RKO (cell line): Measurements from ENCODE around the gene SPG7.
"Not testable (repeated sequence)": the region's sequence is repeated elsewhere in the genome, so short reads cannot be mapped to it uniquely, and the experiment has no call there.

Experiments used
- DNase-seq: peaks from one replicate; pipeline ENCODE4 v3.0.0-alpha.2; 2016; ENCODE audit warnings: low spot score

SPG7 gene

DNA sequence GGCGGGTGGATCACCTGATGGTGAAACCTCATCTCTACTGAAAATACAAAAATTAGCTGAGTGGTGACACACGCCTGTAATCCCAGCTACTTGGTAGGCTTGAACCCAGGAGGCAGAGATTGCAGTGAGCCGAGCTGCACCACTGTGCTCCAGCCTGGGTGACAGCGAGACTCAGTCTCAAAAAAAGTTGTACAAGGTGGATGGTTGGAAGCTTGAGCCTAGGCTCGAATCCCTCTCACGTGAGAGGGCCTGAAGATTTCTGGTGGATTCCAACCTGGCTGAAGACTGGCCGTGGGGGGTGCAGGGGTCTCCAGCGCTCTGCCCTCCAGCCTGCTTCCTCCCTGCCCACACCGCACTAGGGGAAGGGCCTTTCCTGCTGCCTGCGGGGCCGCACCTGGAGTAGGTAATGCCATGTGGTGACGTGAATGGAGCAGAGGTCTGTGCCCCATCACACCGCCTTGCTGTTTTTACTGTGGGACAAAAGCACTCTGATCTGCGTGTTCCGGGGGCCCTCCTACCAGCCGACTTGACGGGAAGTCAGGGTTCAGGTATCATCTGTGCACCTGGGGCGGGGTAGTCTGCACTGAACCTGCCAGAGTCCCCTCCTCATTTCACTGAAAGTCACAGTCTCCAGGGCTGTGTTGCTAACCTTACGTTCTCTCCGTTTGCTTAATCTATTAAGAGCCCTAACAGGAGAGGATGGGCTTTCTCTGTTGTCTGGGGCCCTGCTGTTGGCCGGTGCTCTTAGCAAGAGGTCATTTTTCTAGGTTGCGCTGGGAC, 56.5 kb downstream of the SPG7 start:
- DNase-seq = peak; percentile 62

DNA sequence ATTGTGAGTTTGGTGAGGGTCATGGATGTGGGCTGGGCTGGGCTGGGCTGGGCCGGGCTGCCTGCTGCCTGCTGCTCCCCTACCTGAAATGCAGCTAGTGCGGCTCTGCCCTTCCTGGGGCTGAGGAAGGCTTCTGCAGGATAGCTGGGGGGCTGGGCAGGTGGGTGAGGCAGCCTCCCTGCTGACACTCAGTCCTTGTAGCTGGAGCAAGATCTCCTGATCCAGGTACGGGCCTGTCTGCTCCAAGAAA, 57.0 kb downstream of the SPG7 start:
- DNase-seq = no peak

DNA sequence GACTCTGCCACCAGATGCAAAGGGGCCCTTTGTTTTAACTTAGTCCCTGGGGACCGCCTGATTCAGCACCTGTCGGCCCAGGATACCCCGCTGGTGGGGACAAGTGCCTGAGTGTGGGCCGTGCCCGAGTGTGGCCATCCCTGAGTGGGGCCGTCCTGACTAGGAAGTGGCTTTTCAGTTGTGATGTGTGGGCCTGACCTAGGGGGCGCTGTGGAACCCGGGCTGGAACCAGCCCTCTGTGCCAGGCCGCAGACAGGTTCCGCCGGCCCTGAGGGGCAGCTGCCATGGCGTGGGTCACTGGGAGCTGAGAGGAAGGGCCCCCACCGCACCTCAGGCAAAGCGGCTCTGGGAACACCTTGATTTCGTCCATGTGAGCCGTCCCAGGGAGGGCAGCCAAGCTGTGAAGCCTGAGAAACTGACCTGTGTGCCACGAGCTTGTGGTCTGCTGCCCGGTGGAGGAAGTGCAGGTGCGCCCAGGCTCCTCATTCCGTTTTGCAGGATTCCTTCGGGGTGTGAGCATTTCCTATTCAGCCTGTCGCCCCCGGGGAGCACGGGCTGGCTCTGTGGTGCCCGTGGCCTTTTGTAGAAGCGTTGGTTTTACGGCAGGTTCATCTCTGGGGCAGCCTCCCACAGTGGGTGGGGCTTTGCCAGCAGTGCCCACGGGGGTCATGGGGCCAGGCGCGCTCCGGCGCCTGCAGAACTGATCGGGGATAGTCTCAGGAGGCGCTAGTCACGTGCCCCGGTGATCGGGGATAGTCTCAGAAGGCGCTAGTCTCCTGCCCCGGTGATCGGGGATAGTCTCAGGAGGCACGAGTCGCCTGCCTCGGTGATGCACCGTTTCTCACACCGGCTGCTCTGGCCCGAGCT, 57.5 kb downstream of the SPG7 start:
- peak; percentile 51 for DNase-seq

DNA sequence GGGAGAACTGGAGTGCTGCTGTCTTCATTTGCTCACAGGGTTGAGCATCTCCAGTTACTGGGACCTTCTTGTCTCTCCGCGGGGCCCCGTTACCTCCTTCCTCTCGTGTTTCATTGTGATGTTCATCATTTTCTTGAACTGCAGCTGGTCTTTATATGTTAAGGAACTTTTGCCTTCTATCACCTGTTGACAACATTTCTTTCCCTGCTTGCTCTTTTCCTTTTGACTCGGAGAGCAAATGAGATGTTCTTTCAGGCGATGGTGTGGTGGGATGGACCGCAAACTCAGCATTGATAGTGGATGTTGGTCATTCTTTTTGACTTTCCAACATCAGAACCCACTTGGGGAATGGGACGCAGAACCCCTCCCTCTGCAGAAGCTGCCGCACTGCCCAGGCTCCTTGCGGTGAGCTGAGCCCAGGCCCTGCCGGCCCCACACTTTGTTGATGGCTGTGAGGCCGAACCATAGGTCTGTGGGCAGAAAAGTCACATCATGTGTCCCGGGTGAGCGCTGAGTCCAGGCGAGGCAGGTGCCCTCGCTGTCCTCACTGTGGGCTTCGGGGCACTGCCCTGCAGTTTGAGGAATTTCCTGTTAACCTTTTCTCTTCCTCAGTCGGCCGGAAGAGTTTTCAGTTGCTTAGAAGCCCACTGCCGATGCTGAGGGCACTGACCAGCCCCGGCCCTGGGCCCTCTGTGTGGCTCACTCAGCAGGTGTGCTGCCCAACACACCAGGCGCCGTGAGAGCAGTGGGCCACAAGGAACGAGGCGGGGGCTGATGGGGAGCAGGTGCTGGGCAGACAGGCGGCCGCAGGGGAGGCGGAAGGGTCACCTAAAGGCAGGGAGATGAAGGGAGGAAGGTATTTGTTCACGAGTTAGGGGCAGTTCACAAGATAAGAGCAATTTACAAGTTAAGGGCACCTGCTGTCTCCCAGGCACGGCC, 59.7 kb downstream of the SPG7 start:
- DNase-seq = no peak

DNA sequence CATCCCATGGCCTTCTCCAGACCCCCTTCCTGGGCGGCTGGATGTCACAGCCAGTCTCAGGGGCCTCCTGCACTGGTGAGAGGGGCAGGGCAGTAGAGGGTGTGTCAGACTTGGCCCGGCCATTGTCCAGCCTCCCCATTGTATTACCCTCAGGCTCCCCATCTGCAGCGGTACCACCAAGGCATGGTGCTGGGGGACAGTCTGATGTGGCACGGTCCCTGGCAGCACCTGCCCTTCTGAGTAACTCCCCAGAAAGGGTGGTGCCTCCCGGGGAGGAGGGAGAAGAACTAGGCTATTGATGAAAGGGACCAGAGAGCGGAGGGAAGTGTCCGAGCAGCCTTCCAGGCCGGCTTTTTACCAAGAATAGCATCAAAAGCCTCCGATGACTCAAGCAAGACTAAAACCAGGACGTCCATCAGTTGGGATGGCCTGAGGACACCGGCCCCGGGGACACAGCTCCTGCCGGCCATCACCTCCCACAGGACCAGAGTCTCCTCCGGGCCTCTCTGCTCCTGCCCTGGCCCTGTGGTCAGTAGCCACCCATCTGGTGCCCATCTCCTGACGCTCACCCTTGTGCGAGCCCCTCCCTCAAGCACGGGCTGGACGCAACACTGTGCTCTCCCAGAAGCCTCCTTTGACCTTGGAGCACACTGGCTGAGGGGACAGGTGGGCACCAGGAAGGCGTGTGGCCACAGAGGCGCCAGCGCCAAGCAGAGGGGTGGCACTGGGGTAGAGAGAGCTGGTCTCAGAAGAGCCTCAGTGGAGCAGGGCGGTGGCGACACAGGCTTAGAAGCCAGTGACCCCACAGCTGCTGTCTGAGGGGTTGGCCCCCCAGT, 61.5 kb downstream of the SPG7 start:
- DNase-seq = no peak

DNA sequence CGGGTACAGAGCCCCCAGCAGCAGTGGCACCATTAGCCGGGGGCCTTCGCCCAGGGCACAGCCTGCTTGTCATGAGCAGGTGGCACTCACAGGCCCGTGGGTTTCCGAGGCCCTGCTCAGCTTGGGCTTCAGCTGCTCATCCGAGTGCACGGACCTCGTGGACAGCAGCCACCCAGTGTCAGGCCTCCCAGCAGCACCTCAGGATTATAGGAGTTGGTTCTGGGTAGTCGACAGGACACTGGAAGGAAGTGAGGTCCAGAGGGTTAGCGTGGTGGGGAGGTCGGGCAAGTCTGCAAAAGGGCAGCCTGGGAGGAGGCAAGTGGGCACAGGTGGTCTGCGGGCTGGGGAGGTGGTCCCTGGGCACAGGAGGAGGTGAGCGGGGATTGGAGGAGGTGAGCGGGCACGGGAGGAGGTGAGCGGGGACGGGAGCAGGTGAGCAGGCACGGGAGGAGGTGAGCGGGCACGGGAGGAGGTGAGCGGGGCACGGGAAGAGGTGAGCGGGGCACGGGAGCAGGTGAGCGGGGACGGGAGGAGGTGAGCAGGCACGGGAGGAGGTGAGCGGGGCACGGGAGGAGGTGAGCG, 62.2 kb downstream of the SPG7 start:
- no peak for DNase-seq

DNA sequence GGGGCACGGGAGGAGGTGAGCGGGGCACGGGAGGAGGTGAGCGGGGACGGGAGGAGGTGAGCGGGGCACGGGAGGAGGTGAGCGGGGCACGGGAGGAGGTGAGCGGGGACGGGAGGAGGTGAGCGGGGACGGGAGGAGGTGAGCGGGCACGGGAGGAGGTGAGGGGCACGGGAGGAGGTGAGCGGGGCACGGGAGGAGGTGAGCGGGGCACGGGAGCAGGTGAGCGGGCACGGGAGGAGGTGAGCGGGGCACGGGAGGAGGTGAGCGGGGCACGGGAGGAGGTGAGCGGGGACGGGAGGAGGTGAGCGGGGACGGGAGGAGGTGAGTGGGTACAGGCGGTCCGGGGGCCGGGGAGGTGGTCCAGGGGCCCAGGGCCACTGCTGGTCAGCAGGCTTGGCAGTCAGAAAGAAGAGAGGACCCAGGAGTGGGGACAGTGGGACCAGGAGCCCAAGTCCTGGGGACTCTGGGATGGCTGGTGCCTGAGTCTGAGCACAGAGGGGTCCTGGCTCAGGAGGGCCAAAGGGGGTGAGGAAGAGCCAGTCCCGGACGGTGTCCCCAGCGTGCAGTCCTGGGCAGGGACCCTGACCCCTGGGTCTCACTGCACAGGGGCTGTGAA, 62.9 kb downstream of the SPG7 start:
- DNase-seq = not testable (repeated sequence)

DNA sequence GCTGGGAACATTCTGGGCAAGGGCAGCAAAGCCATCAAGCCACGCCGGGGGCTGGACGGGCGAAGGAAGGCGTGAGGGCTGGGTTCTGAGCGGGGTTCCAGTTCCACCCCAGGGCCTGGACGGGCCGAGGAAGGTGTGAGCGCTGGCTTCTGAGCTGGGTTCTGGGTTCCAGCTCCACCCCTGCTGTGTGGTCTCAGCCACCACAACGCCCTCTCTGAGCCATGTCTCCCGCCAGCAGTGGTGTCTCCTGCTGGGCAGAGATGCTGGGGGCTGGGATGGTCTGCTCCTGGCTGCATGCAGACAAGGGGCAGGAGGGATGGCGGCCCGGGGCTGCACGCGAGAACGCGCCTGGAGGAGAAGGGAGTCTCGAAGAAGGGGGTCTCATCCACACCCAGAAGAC, 63.4 kb downstream of the SPG7 start:
- no peak for DNase-seq

DNA sequence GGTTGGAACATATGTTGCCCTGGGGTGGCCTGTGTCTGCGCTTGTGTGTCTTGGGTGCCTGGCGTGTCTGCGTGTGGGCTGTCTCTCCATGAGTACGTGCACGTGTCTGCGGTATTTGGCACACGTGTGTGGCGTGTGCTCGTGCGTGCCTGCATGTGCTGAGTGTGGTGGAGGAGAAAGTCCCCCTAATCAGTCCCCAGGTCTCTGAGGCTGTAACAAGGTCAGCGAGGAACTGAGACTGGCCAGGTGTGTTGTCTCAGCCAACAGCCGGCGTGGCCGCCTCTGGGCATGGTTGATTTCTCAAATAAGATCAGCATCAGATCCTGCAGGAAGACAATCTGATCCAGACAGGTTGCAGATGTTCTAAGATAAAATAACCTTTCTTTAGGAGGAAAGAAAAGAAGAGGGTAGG, 63.9 kb downstream of the SPG7 start:
- DNase-seq = no peak

DNA sequence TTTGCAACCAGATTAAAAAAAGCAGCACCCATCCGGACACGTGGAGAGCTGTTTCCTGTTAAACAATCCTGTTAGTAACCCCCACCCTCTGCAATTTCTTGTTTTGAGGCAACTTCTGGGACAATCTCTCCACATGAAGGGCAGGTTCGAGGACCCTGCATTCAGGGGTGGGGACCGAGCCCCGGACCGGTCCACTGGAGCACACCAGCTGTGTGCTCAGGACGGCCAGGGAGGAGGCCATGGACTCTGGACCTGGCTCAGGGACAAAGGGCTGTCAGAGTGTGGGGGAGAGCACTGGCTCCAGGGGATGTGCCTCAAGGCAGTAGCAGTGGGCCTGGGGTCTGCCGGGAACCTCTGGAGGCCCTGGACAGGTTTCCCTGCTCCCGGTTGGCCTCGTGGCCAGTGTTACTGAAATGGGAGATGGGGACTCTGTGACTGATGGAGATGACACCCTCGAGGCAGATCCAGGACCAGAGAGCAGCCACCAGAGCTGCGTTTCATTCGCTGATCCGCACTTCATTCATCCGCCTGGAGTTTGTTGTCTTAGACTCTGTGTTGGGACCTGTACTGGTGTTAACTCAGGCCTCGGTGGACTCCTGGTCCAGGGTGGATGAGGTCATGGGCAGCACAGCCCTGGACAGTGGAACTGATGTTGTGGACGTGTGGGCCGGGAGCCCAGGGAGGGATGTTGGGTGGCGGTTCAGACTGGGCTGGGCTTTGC, 64.4 kb downstream of the SPG7 start:
- no peak for DNase-seq

DNA sequence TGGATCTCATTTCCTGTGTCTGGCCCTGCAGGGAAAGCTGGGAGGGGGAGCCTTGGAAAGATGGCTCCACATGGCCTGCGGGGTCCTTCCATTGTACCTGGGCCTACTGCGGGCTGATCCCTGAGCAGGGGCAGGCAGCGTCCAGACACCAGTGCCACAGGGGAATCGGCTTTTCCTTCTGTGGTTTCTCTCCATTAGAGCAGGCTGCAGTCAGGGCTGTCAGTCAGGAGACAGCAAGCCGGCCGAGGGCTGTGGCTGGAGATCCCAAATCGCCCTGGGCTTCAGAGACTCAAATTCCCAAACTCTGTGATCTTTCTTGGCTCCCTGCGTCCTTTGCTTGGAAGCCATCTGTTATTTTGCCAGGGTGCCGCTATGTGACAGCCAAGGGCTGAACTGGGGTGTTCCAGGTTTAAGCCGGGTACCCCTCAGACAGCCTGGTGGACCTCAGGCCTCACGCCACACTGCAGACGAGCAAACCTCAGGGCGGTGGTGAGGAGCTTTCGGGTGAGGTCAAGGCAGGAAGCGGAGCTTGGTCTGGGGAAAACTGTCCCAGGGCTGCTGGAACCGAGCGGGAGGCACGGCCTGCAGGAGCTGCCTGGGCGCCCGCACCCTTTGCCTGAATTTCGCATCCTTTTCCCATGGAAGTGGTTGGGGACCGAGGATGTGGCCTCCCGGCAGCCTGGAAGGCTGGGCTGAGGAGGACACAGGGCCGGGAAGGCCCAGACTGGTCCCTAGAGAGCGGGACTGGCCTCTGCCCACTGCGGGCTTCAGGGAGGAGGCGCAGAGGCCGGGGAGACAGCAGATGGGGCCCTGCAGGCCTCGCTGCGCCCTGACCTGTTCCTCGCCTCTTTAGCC, 65.8 kb downstream of the SPG7 start:
- peak; percentile 57 for DNase-seq

DNA sequence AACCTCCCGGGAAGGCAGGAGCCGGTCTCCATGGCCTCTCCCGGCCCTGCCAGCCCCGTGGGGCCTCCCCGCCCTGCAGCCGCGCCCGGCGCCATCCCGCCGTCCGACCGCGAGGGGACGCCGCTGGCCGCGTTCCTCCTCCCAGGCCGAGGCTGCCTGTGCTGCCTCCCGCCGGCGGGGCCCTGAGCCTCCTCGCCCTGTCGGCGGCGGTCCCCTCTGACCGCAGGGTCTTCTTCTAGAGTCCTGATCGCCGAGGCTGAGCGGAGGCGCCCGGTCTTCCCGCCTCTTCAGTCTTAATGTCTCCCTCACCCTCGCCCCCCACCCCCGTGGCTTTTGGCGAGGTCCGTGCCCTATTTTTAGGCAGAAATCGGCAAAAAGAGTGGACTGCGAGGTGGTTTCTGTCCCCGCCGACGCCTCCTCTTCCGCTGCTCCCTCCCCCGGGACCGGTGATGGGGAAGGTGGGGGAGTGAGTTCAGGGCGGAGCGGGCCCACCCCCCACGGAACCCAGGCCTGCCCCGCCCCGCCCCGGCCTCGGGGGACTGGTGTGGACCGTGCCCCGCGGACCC, 66.6 kb downstream of the SPG7 start:
- DNase-seq = peak; percentile 83

DNA sequence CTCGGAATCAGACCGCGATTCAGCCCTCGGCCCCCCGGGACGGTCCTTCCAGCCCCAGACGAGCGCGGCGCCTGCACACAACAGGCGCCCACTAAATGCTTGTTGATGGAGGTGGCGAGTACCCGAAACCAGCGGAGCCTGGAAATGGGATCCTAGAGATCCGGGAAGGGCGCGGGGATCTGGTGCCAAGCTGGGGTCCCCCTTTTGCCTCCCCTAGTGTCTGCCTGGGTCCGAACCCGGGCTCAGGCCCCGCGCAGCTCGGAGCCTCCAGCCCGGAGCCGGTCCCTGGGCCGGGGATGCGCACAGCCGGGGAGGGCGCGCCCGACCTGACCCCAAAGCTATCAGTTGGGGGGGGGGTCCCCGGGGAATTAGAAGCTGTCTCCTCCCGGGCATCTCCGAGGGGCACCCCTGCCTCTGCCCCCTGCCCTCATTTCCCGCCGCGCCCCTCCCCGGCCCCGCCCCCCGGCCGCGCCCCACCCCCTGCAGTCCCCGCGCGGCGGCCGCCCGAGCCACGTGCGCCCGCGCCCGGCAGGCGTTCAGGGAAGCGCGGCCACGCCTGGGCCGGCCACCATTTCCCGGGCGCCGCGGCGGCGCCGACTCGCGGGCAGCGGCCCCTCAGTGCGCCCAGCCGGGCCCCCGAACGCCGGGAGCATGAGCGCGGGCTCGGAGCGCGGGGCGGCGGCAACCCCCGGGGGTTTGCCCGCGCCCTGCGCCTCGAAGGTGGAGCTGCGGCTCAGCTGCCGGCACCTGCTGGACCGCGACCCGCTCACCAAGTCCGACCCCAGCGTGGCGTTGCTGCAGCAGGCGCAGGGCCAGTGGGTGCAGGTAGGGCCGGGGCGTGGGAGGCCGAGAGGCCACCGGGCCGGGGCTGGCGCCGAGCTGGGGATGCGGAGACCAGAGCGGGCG, 67.3 kb downstream of the SPG7 start, which contains the start of gene CPNE7:
TSS of gene CPNE7 (plus strand) at position 512 of the 906 bp plus-strand sequence. CDS start at position 652, 140 bp downstream.
- peak; percentile 63 for DNase-seq

DNA sequence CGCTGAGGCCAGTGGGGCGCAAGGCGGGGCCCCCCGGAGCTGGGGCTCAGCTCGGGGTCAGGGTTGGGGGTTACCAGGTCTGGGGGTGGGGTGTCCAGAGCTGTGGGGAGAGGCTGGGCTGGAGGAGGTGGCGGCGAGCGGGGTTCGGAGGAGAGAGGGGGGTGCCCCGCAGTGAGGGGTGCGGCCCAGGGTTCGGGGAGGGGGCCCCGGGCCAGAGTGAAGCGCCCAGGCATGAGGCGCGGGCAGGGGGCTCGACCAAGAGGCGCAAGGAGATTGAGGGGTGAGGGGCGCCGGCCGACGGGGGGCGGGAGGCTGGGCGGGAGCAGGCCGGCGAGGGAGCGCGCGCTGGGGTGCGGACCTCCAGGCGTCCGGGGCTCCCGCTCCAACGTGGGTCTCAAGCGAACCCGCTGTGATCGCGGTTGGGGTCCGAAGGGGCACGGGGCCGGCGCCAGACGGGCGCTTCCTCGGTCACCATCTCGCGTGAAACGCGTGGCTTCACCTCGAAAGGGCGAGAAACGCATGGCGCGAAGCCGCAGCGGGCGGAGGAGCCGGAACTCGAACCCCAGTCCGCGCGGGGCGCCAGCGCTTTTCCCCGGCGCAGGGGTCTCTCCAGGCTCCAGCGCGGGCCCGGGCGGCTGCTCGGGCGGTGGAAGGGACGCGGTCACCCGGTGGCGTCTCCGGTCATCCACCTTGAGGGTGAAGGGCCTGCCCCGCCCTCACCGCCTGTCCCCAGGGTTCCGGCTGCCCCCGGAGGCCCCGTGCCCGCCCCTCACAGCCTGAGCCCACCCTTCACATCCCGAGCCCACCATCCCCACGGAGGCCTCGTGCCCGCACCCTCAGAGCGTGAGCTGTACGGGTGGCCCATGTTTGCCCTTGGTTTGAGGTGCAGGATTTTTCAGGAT, 68.2 kb downstream of the SPG7 start:
- no peak for DNase-seq

DNA sequence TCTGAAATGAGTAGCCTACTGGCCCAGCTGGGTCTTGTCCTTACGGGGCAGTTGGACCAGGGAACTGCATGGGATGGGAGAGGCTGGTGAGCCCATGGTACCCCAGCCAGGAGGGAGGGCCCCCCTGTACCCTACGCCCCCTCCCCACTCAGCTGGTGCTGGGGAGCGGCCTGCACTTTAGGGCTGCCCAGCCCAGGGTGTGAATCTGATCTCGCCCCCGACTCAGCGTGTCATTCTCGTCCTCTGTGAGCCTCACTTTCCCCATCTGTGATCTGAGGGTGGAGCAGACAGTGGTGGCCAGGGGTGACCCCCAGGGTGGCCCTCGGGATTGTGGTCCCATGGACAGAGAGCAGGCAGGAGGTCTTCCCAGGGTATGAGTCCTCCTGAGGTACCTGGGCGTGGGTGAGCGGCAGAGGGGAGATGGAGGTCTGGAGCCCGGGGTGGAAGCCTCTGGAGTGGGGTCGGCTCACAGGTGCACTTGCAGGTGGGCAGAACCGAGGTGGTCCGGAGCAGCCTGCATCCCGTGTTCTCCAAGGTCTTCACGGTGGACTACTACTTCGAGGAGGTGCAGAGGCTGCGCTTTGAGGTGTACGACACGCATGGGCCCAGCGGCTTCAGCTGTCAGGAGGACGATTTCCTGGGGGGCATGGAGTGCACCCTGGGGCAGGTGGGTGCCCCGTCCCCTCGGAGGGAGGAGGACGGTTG, 69.0 kb downstream of the SPG7 start:
- DNase-seq = no peak

DNA sequence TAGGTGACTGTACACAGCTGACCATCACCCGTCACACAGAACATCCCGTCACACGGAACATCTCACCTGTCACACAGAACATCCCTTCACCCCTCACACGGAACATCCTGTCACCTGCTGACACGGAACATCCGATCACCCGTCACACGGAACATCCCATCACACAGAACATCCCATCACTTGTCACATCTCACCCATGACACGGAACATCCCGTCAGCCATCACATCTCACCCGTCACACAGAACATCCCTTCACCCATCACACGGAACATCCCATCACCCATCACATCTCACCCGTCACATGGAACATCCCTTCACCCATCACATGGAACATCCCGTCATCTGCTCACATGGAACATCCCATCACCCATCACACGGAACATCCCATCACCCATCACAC, 71.1 kb downstream of the SPG7 start:
- no peak for DNase-seq
